ENCODE data around the gene GRB2. TPM values are rescaled to one million over a fixed set of nuclear protein-coding genes. Genes with fewer than 3 reads are reported as not detected.
"Not testable (repeated sequence)": the region's sequence is repeated elsewhere in the genome, so short reads cannot be mapped to it uniquely, and the experiment has no call there.

GRB2 gene
- total RNA-seq, 3 donors from 2014 or later, result 97.8 to 116 (median 102) TPM

GRCh38 chr17:75300280-75300679 lies 105.2 kb downstream of the GRB2 start:
- TF ChIP-seq CTCF (IDR thresholded peaks at IDR 0.05), result no peak
- H3K4me1 ChIP-seq (ENCODE audit: low read depth), result no peaks in the 10 kb centered on the region
- DNase-seq (no peak), ATAC-seq (no peak)
- H3K4me3 ChIP-seq, result no peak overlapping the region
- intact Hi-C loops (cut with DNase I, micrococcal nuclease), result no loop called here
- no peaks in the 10 kb centered on the region for H3K36me3 ChIP-seq (ENCODE audit: low read depth)
- H3K9me3 ChIP-seq, result no peaks in the 10 kb centered on the region

GRCh38 chr17:75295201-75296158 lies 110.0 kb downstream of the GRB2 start:
- Histone ChIP-seq H3K9me3 (no peaks in the 10 kb centered on the region), H3K36me3 (ENCODE audit: low read depth) (no peaks in the 10 kb centered on the region), H3K4me3 (no peak overlapping the region), H3K4me1 (ENCODE audit: low read depth) (no peaks in the 10 kb centered on the region)
- intact Hi-C loops (cut with DNase I, micrococcal nuclease), result no loop called here
- ATAC-seq (peak; percentile 73), DNase-seq (peak in 1 of 3 donors; percentile 48)
- TF ChIP-seq CTCF (IDR thresholded peaks at IDR 0.05), result no peak

GRCh38 chr17:75292810-75293448 lies 112.5 kb downstream of the GRB2 start:
- H3K4me3 ChIP-seq; ATAC-seq; H3K4me1 ChIP-seq (ENCODE audit: low read depth); H3K9me3 ChIP-seq; H3K36me3 ChIP-seq (ENCODE audit: low read depth); DNase-seq; intact Hi-C loops (cut with DNase I, micrococcal nuclease): not testable (repeated sequence)

DNA sequence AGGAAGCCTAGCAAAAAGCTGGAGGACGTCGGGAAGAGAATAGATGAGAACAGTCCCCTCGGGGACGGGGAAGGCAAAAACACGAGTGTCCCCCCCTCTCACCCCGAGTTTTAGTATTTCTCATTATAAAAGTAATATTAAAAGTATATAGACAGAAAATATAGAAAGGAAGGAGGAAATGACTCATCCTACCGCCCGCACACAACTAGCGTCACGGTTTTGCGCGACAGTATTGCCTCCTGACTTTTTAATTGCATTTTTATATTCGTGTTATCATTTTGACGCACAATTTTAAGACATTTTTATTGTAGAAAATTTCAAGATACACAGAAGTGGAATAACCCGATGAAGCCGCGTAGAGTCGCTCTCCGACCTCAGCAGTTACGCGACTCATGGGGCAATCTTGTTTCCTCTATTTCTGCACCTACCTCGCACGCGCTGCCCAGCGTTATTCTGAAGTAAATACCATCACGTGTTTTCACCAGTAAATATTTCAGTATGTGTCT lies 115.6 kb downstream of the GRB2 start:
- Histone ChIP-seq H3K4me3 (peak overlapping the region; percentile 31), H3K36me3 (ENCODE audit: low read depth) (peaks cover 2% of the 10 kb centered on the region), H3K4me1 (ENCODE audit: low read depth) (peaks cover 3% of the 10 kb centered on the region), H3K9me3 (no peaks in the 10 kb centered on the region)
- intact Hi-C loops (cut with DNase I, micrococcal nuclease), result no loop called here
- TF ChIP-seq CTCF (IDR thresholded peaks at IDR 0.05), result peak; percentile 9
- peak; percentile 71 to 79 (median 77) for DNase-seq
- peak; percentile 43 for ATAC-seq

DNA sequence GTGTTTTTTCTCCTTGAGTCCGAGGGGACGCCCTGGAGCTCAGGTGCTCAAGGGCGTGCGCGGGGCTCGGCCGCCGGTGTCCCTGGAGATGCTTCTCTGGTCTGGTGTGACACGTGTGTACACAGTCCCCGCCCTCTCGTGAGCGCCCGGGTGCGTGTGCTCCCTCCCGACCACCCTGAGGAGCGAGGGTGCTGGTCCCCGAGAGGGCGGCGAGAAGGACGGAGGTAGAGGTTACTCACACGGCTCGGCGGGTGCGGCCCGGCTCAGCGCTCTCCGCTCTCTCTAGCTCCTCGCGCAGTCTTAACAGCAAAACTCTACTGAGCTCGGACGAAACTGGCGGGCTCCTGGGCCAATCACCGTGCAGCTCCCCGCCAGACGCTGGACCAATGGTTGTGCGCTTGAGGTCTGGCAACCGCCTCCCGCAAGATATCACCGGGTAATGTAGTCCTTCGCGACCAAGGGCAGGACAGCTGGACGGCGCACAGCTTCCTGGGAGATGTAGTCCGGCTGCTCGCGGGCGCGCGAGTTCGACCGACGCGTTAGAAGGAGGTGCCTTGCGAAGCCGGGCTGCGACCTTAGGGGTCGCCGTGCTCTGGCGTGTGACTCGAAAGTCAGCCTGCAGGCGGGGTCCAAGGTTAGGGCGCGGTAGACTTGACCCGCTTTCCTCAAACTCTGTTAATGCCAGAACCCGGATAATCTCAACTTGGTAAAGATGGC lies 116.2 kb downstream of the GRB2 start, which contains the start of gene SLC25A19:
Gene SLC25A19 (minus strand): TSS at position 319 of the 717 bp plus-strand sequence. CDS start 2,669 bp downstream, outside the sequence.
- peaks cover 2% of the 10 kb centered on the region for H3K36me3 ChIP-seq (ENCODE audit: low read depth)
- DNase-seq, result peak; percentile 96 to 99 (median 97)
- intact Hi-C loops (cut with DNase I, micrococcal nuclease), result no loop called here
- peak within 1 kb of the TSS; percentile 31 for H3K4me3 ChIP-seq
- no peak for TF ChIP-seq CTCF (IDR thresholded peaks at IDR 0.05)
- no peaks in the 10 kb centered on the region for H3K9me3 ChIP-seq
- H3K4me1 ChIP-seq (ENCODE audit: low read depth), result peaks cover 3% of the 10 kb centered on the region
- peak; percentile 96 for ATAC-seq

Data from mucosa of descending colon (tissue), 3 donors.